Measurements from ENCODE around the gene CSRNP3. TPM values are rescaled to one million over a fixed set of nuclear protein-coding genes. Genes with fewer than 3 reads are reported as not detected.

Gene CSRNP3
- total RNA-seq, 2 donors from 2014 or later = not detected

GRCh38 chr2:165699946-165700345 lies 230.4 kb downstream of the CSRNP3 start:
- H3K4me3 Mint-ChIP-seq = no peak overlapping the region
- no peak overlapping the region for H3K27ac Mint-ChIP-seq
- H3K27me3 Mint-ChIP-seq (ENCODE audit: low read depth) = peaks cover 18% of the 10 kb centered on the region
- ATAC-seq (replicated peaks in 1 of 2) = no peak
- H3K9me3 Mint-ChIP-seq = no peaks in the 10 kb centered on the region
- DNase-seq = no peak
- no peaks in the 10 kb centered on the region for H3K36me3 Mint-ChIP-seq (ENCODE audit: insufficient read depth in 2 of 2)
- no peaks in the 10 kb centered on the region for H3K4me1 Mint-ChIP-seq (ENCODE audit: low read depth)

- no peaks in the 10 kb centered on the region for H3K9me3 Mint-ChIP-seq
- DNase-seq (no peak), ATAC-seq (replicated peaks in 1 of 2) (no peak)
- H3K4me1 Mint-ChIP-seq (ENCODE audit: low read depth) = no peaks in the 10 kb centered on the region
- peaks cover 18% of the 10 kb centered on the region for H3K27me3 Mint-ChIP-seq (ENCODE audit: low read depth)
- no peak overlapping the region for H3K4me3 Mint-ChIP-seq
- H3K27ac Mint-ChIP-seq = no peak overlapping the region
- H3K36me3 Mint-ChIP-seq (ENCODE audit: insufficient read depth in 2 of 2) = no peaks in the 10 kb centered on the region
Observed at GRCh38 chr2:165700531-165700930, 231.0 kb downstream of the CSRNP3 start.

GRCh38 chr2:165701147-165701546 lies 231.6 kb downstream of the CSRNP3 start:
- no peak for DNase-seq
- Mint-ChIP-seq H3K9me3 (no peaks in the 10 kb centered on the region), H3K27me3 (ENCODE audit: low read depth) (peaks cover 18% of the 10 kb centered on the region), H3K4me1 (ENCODE audit: low read depth) (no peaks in the 10 kb centered on the region), H3K36me3 (ENCODE audit: insufficient read depth in 2 of 2) (no peaks in the 10 kb centered on the region), H3K27ac (no peak overlapping the region), H3K4me3 (no peak overlapping the region)
- ATAC-seq (replicated peaks in 1 of 2) = no peak

GRCh38 chr2:165706960-165707487 lies 237.5 kb downstream of the CSRNP3 start:
- H3K9me3 Mint-ChIP-seq = peaks cover 1 to 5% of the 10 kb centered on the region in 2 donors
- no peak overlapping the region for H3K27ac Mint-ChIP-seq
- DNase-seq (no peak), ATAC-seq (replicated peaks in 1 of 2) (no peak)
- peaks cover 6% of the 10 kb centered on the region for H3K27me3 Mint-ChIP-seq (ENCODE audit: low read depth)
- H3K4me3 Mint-ChIP-seq = no peak overlapping the region
- peaks cover 0 to 4% of the 10 kb centered on the region in 2 donors for H3K36me3 Mint-ChIP-seq (ENCODE audit: insufficient read depth in 2 of 2)
- H3K4me1 Mint-ChIP-seq (ENCODE audit: low read depth) = no peaks in the 10 kb centered on the region

GRCh38 chr2:165716091-165716490 lies 246.6 kb downstream of the CSRNP3 start:
- Mint-ChIP-seq H3K4me1 (ENCODE audit: low read depth) (no peaks in the 10 kb centered on the region), H3K4me3 (no peak overlapping the region), H3K27me3 (ENCODE audit: low read depth) (peaks cover 21% of the 10 kb centered on the region), H3K36me3 (ENCODE audit: insufficient read depth in 2 of 2) (no peaks in the 10 kb centered on the region), H3K27ac (no peak overlapping the region), H3K9me3 (no peaks in the 10 kb centered on the region)
- DNase-seq (no peak), ATAC-seq (replicated peaks in 1 of 2) (no peak)

GRCh38 chr2:165718610-165719210 lies 249.2 kb downstream of the CSRNP3 start:
- Mint-ChIP-seq H3K36me3 (ENCODE audit: insufficient read depth in 2 of 2) (no peaks in the 10 kb centered on the region), H3K27ac (no peak overlapping the region), H3K4me3 (no peak overlapping the region), H3K27me3 (ENCODE audit: low read depth) (peaks cover 27% of the 10 kb centered on the region), H3K9me3 (no peaks in the 10 kb centered on the region), H3K4me1 (ENCODE audit: low read depth) (no peaks in the 10 kb centered on the region)
- DNase-seq = no peak
- ATAC-seq (replicated peaks in 1 of 2) = no peak

GRCh38 chr2:165720511-165720910 lies 251.0 kb downstream of the CSRNP3 start:
- H3K27me3 Mint-ChIP-seq (ENCODE audit: low read depth) = peaks cover 27% of the 10 kb centered on the region
- no peak for DNase-seq
- H3K9me3 Mint-ChIP-seq = no peaks in the 10 kb centered on the region
- H3K4me3 Mint-ChIP-seq = no peak overlapping the region
- H3K4me1 Mint-ChIP-seq (ENCODE audit: low read depth) = peaks cover 4% of the 10 kb centered on the region
- H3K27ac Mint-ChIP-seq = no peak overlapping the region
- no peak for ATAC-seq (replicated peaks in 1 of 2)
- H3K36me3 Mint-ChIP-seq (ENCODE audit: insufficient read depth in 2 of 2) = no peaks in the 10 kb centered on the region

- no peak overlapping the region for H3K4me3 Mint-ChIP-seq
- H3K9me3 Mint-ChIP-seq = peaks cover 2% of the 10 kb centered on the region in 2 donors
- H3K27ac Mint-ChIP-seq = peak overlapping the region; percentile 8
- peaks cover 5% of the 10 kb centered on the region for H3K4me1 Mint-ChIP-seq (ENCODE audit: low read depth)
- no peak for ATAC-seq (replicated peaks in 1 of 2)
- no peak for DNase-seq
- no peaks in the 10 kb centered on the region for H3K36me3 Mint-ChIP-seq (ENCODE audit: insufficient read depth in 2 of 2)
- H3K27me3 Mint-ChIP-seq (ENCODE audit: low read depth) = peaks cover 11% of the 10 kb centered on the region
Observed at GRCh38 chr2:165725421-165725820, 255.9 kb downstream of the CSRNP3 start.

Other genes with a start within 250 kb of the CSRNP3 start
- gene SCN2A, start 230.3 kb upstream of the CSRNP3 start, total RNA-seq = under 1 TPM in 1 of 2 donors, not detected in 1; 0.12 TPM